HepG2 (cell line): ENCODE results near the gene SLC6A8. TPM values are rescaled to one million over a fixed set of nuclear protein-coding genes. Genes with fewer than 3 reads are reported as not detected.

Source experiments
- ATAC-seq: fragments of 200-7000 bp; cut with Tn5 transposase; 3 replicates; pipeline ENCODE4 v1.9.1; 2020; ENCODE audit warnings: mild to moderate bottlenecking, moderate library complexity
- BruUV-seq: library from RNA; stranded (reverse); fragments of 400-500 nt; replicated peaks from 2 replicates; lab custom pipeline; 2021; lab: Mats Ljungman, UMichigan
- CTCF ChIA-PET: fragments of 300-600 bp; formaldehyde crosslinking; extraction: SDS; loops from one replicate; lab custom pipeline; 2021; ENCODE audit warnings: low total read pairs, inconsistent platforms, low intra/inter-chr PET ratio; lab: Yijun Ruan, JAX
- POLR2A ChIA-PET: fragments of 350-600 bp; sonication (Branson Sonifier 250); formaldehyde crosslinking; loops from one replicate; lab custom pipeline; 2020; ENCODE audit warnings: antibody characterized with exemption, inconsistent platforms; lab: Yijun Ruan, JAX
- DNase-seq: peaks from one replicate; pipeline ENCODE4 v3.0.0-alpha.2; 2015; ENCODE audit warnings: low spot score
- FAIRE-seq: peaks from 3 replicates; lab custom pipeline; 2011; peaks lifted over from hg19 to GRCh38; lab: Jason Lieb, UNC
- H2AFZ ChIP-seq: one replicate; pipeline ENCODE4 v1.6.1; 2011; ENCODE audit warnings: low read length, inconsistent platforms
- H3K27ac ChIP-seq: fragments of 300-600 bp; 3 replicates; pipeline ENCODE4 v1.8.0; 2011; ENCODE audit warnings: mixed run types, mild to moderate bottlenecking, mixed read lengths, low read length, inconsistent platforms; ENCODE audit not compliant: insufficient read depth; ENCODE audit errors: extremely low read length
- H3K27me3 ChIP-seq, 2 experiments: fragments of 200-600 bp in 1 of 2; 2 replicates in 1 of 2; 3 replicates in 1 of 2; pipeline versions ENCODE4 v1.6.0 to v1.8.0; 2011; ENCODE audit warnings: low read length in 2 of 2, mild to moderate bottlenecking in 2 of 2, moderate library complexity in 2 of 2, inconsistent platforms in 1 of 2; ENCODE audit not compliant: insufficient read depth in 2 of 2, control insufficient read depth in 1 of 2
- H3K36me3 ChIP-seq, 2 experiments: fragments of 200-600 bp in 1 of 2; replicated peaks in 1 of 2; 2 replicates in 1 of 2; 3 replicates in 1 of 2; pipeline versions ENCODE4 v1.5.1 to v1.8.0; 2011; ENCODE audit warnings: low read length in 2 of 2, inconsistent platforms in 1 of 2; ENCODE audit not compliant: insufficient read depth in 2 of 2, control insufficient read depth in 1 of 2
- H3K4me1 ChIP-seq: 2 replicates; pipeline ENCODE4 v1.5.1; 2012; ENCODE audit warnings: low read length, inconsistent platforms; ENCODE audit not compliant: insufficient read depth
- H3K4me2 ChIP-seq: 2 replicates; pipeline ENCODE4 v1.6.0; 2011; ENCODE audit warnings: low read depth, low read length, inconsistent platforms
- H3K4me3 ChIP-seq, 3 experiments: fragments of 200-600 bp in 1 of 3; sonication (generic), shearing (Covaris generic) in 1 of 3; replicated peaks in 1 of 3; 2 replicates each; pipeline ENCODE4 v1.5.1; 2011 to 2016; ENCODE audit warnings: low read length in 3 of 3, inconsistent platforms in 2 of 3, low read depth in 2 of 3, mild to moderate bottlenecking in 2 of 3, control low read depth in 1 of 3, mixed read lengths in 1 of 3; ENCODE audit not compliant: insufficient read depth in 1 of 3
- H3K79me2 ChIP-seq: one replicate; pipeline ENCODE4 v1.6.1; 2011; ENCODE audit warnings: low read length, inconsistent platforms; ENCODE audit not compliant: insufficient read depth
- H3K9ac ChIP-seq: 2 replicates; pipeline ENCODE4 v1.6.0; 2011; ENCODE audit warnings: mild to moderate bottlenecking, low read depth, low read length, inconsistent platforms; ENCODE audit not compliant: insufficient read depth
- H3K9me3 ChIP-seq: 2 replicates; pipeline ENCODE4 v1.5.1; 2012; ENCODE audit warnings: mild to moderate bottlenecking, low read length
- H4K20me1 ChIP-seq: 2 replicates; pipeline ENCODE4 v1.6.0; 2011; ENCODE audit warnings: inconsistent platforms, mild to moderate bottlenecking, low read length, moderate library complexity; ENCODE audit not compliant: insufficient read depth
- CTCF ChIP-seq: sonication (generic); formaldehyde crosslinking; IDR thresholded peaks from 2 replicates; pipeline ENCODE4 v1.5.0; 2020; ENCODE audit warnings: mild to moderate bottlenecking, missing genetic modification reagents, moderate library complexity
- HMGXB4 ChIP-seq, 2 experiments: sonication (generic) in 1 of 2; formaldehyde crosslinking in 1 of 2; IDR thresholded peaks; 2 replicates each; pipeline versions ENCODE4 v1.4.0 to v1.6.1; 2018 to 2020; ENCODE audit warnings: missing genetic modification reagents in 2 of 2, borderline replicate concordance in 1 of 2, low read depth in 1 of 2, mild to moderate bottlenecking in 1 of 2, missing biosample characterization in 1 of 2
- HNRNPLL ChIP-seq: fragments of 200-400 bp; formaldehyde crosslinking; IDR thresholded peaks from 2 replicates; pipeline ENCODE4 v1.6.1; 2017; ENCODE audit warnings: mild to moderate bottlenecking, low read depth, low read length; ENCODE audit not compliant: poor library complexity, severe bottlenecking
- MAZ ChIP-seq, 2 experiments: sonication (generic) in 1 of 2; formaldehyde crosslinking in 1 of 2; IDR thresholded peaks; 2 replicates each; pipeline versions ENCODE4 v1.5.0 to v1.6.1; 2012 to 2020; ENCODE audit warnings: low read depth in 2 of 2, mild to moderate bottlenecking in 2 of 2, borderline replicate concordance in 1 of 2, improper control_type of control experiment in 1 of 2, low read length in 1 of 2, missing genetic modification reagents in 1 of 2, moderate library complexity in 1 of 2
- RAD21 ChIP-seq: fragments of 450-650 bp; formaldehyde crosslinking; IDR thresholded peaks from 2 replicates; pipeline ENCODE4 v1.5.0; 2020; ENCODE audit warnings: mild to moderate bottlenecking
- SAP130 ChIP-seq: IDR thresholded peaks from 2 replicates; pipeline ENCODE4 v1.6.1; 2016; ENCODE audit warnings: low read depth
- SMC3 ChIP-seq: IDR thresholded peaks from 2 replicates; pipeline ENCODE4 v1.6.1; 2011; ENCODE audit warnings: low read length, improper control_type of control experiment
- STAG1 ChIP-seq: sonication (generic); formaldehyde crosslinking; IDR thresholded peaks from 2 replicates; pipeline ENCODE4 v1.4.0; 2020; ENCODE audit warnings: missing genetic modification reagents
- XRCC5 ChIP-seq: fragments of 200-400 bp; formaldehyde crosslinking; optimal IDR thresholded peaks from 2 replicates; pipeline ENCODE3; 2017; ENCODE audit warnings: mild to moderate bottlenecking, low read length
- ZNF501 ChIP-seq: sonication (generic); formaldehyde crosslinking; IDR thresholded peaks from 2 replicates; pipeline ENCODE4 v1.5.1; 2020; ENCODE audit warnings: mild to moderate bottlenecking, moderate library complexity, missing genetic modification reagents
- ZSCAN21 ChIP-seq: sonication (generic); formaldehyde crosslinking; IDR thresholded peaks from 2 replicates; pipeline ENCODE4 v1.8.0; 2022; ENCODE audit warnings: mild to moderate bottlenecking, missing genetic modification reagents, moderate library complexity, borderline replicate concordance
- WGBS: methylation state at CpG from one replicate; pipeline ENCODE4 v1.1.6; 2017; ENCODE audit warnings: low lambda C conversion rate; 5-methylcytosine and 5-hydroxymethylcytosine counted together
- in situ Hi-C: cut with HindIII; loops from 2 replicates; pipeline ENCODE4 v1.10.0; 2017; ENCODE audit warnings: low pct_unique_long_range_greater_than_20kb; ENCODE audit not compliant: extremely low pct_ligation_motif_present
- intact Hi-C: fragments of 100-400 bp; cut with micrococcal nuclease; formaldehyde crosslinking; loops from one replicate; pipeline ENCODE4 v1.10.0; 2022; ENCODE audit not compliant: unreplicated experiment
- polyA plus RNA-seq, 8 experiments: library from polyadenylated mRNA; depleted of rRNA in 3 of 8; stranded (reverse) in 7 of 8; unstranded in 1 of 8; fragments of >200 nt; fragmentation: Illumina TruSeq in 4 of 8; extraction: Trizol in 4 of 8; gene quantifications; 2 replicates each; pipeline versions ENCODE4 v1.2.1 to v1.2.3, GENCODE V29; 2011 to 2016; ENCODE audit warnings: low read depth in 4 of 8, missing spikeins in 1 of 8, mixed read lengths in 1 of 8; ENCODE audit not compliant: insufficient read depth in 1 of 8
- total RNA-seq, 5 experiments: library from RNA; depleted of rRNA; stranded (reverse); fragments of >200 nt; fragmentation: Illumina TruSeq; extraction: Trizol; gene quantifications; 2 replicates each; pipeline ENCODE4 v1.2.3, GENCODE V29; 2016; ENCODE audit warnings: low read depth in 1 of 5
- TF ChIP-seq, protein P1 (sequence below): sonication (generic); formaldehyde crosslinking; IDR thresholded peaks from 2 replicates; pipeline ENCODE4 v1.5.1; 2020; ENCODE audit warnings: mild to moderate bottlenecking, moderate library complexity, missing genetic modification reagents

SLC6A8 gene
- total and polyA plus RNA-seq, 2 of the 13 experiments (the other 11 are each of a cell fraction or from before 2014, with no cell fraction given), result 13.9 to 176 TPM

- WGBS, result 0% methylated on average over 1 of the region's 31 CpGs
- POLR2A ChIA-PET, result no interaction called here
- H3K4me3 ChIP-seq, result no peak overlapping the region
- BruUV-seq, result no TSS peak
- H3K27ac ChIP-seq, result no peak overlapping the region
- no peaks in the 10 kb centered on the region for H4K20me1 ChIP-seq
- peaks cover 0 to 14% of the 10 kb centered on the region in 2 experiments; a peak in 2 of 5 replicates for H3K27me3 ChIP-seq
- ATAC-seq (peak; percentile 88), DNase-seq (peak; percentile 48), FAIRE-seq (peak; percentile 67)
- no peak overlapping the region for H3K9ac ChIP-seq
- H3K4me2 ChIP-seq, result no peak overlapping the region
- no peaks in the 10 kb centered on the region for H3K36me3 ChIP-seq
- no peak overlapping the region for H2AFZ ChIP-seq
- 0 out of 2 replicates have a peak, but pooled peaks cover under 1% of the 10 kb centered on the region for H3K4me1 ChIP-seq
- in situ Hi-C loops (loop anchor here (25.0 kb wide), 1 partner anchor 700 kb away; no protein-coding TSS in a partner anchor), intact Hi-C loops (loop anchor here (2.0 kb wide), 1 partner anchor 51 kb away; no protein-coding TSS in a partner anchor)
- no peaks in the 10 kb centered on the region for H3K9me3 ChIP-seq
- CTCF ChIA-PET, result interaction anchor here (1.1 to 3.1 kb wide), 5 partner anchors 25 to 123 kb away, joined by 3 to 16 read pairs (median 7); no protein-coding TSS in a partner anchor
- no peaks in the 10 kb centered on the region for H3K79me2 ChIP-seq
- TF ChIP-seq, protein P1, sequence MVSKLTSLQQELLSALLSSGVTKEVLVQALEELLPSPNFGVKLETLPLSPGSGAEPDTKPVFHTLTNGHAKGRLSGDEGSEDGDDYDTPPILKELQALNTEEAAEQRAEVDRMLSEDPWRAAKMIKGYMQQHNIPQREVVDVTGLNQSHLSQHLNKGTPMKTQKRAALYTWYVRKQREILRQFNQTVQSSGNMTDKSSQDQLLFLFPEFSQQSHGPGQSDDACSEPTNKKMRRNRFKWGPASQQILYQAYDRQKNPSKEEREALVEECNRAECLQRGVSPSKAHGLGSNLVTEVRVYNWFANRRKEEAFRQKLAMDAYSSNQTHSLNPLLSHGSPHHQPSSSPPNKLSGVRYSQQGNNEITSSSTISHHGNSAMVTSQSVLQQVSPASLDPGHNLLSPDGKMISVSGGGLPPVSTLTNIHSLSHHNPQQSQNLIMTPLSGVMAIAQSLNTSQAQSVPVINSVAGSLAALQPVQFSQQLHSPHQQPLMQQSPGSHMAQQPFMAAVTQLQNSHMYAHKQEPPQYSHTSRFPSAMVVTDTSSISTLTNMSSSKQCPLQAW (CRISPR knock-in tag), result 0 out of 2 replicates have a peak, but pooled peaks have one; percentile 19
- TF ChIP-seq HNRNPLL (peak; percentile 62), RAD21 (CRISPR knock-in tag) (peak; percentile 73), XRCC5 (peak; percentile 42), ZSCAN21 (CRISPR knock-in tag) (no peak), ZNF501 (CRISPR knock-in tag) (peak; percentile 27; the same call in 1 of the 2 replicates), STAG1 (CRISPR knock-in tag) (peak; percentile 62), SAP130 (CRISPR knock-in tag) (0 out of 2 replicates have a peak, but pooled peaks have one; percentile 17), MAZ (IDR thresholded peaks at IDR 0.05; ENCODE audit: borderline replicate concordance, low read depth, low read length) (no peak), MAZ (CRISPR knock-in tag; IDR thresholded peaks at IDR 0.05; ENCODE audit: low read depth) (no peak), SMC3 (peak; percentile 60), CTCF (peak; percentile 75), HMGXB4 (CRISPR knock-in tag; IDR thresholded peaks at IDR 0.05; ENCODE audit: borderline replicate concordance in 1 of 2, low read depth in 1 of 2) (0 out of 4 replicates have a peak, but pooled peaks of 1 of the 2 experiments have one; percentile 36)
These were observed 25.5 kb upstream of the SLC6A8 start for GRCh38 chrX:153662266-153662665.
